ENCODE measurements around the gene NTN4. TPM values are rescaled to one million over a fixed set of nuclear protein-coding genes. Genes with fewer than 3 reads are reported as not detected.

Gene NTN4
- polyA plus RNA-seq, 1 donor (not counting 4 experiments of a cell fraction or from before 2014, with no cell fraction given): 8.3 TPM

GRCh38 chr12:95623554-95624170 lies 166.9 kb downstream of the NTN4 start:
- dilution Hi-C loops (cut with MboI; ENCODE audit: extremely low pct_ligation_motif_present, low sequenced_read_pairs): no loop called here
- no peaks in the 10 kb centered on the region for H3K79me2 ChIP-seq (ENCODE audit: control insufficient read depth, insufficient read depth, low read length)
- H2AFZ ChIP-seq (ENCODE audit: control insufficient read depth, low read length): no peak overlapping the region
- DNase-seq (ENCODE audit: low read depth, low spot score) (no peak), FAIRE-seq (peak; percentile 67)
- no peak overlapping the region for H3K4me2 ChIP-seq (ENCODE audit: control insufficient read depth, extremely low read depth, insufficient read depth, low read depth, low read length)
- no peaks in the 10 kb centered on the region for H3K9me3 ChIP-seq (ENCODE audit: control insufficient read depth, low read depth, low read length)
- H3K9ac ChIP-seq (ENCODE audit: control insufficient read depth, extremely low read depth, insufficient read depth, low read length): no peak overlapping the region
- no peak for TF ChIP-seq EZH2 (IDR thresholded peaks at IDR 0.05; ENCODE audit: low read length)
- peak; percentile 80 to 88 (median 84) for TF ChIP-seq CTCF (optimal IDR thresholded peaks at IDR 0.05 in 1 of 3, IDR thresholded peaks at IDR 0.05 in 1 of 3, conservative IDR thresholded peaks at IDR 0.05 in 1 of 3; ENCODE audit: extremely low read depth in 1 of 3, insufficient read depth in 2 of 3, low read length in 3 of 3)
- H3K4me3 ChIP-seq (ENCODE audit: control insufficient read depth in 2 of 3, extremely low read depth in 1 of 3, insufficient read depth in 2 of 3, low read depth in 1 of 3, low read length in 3 of 3): no peak overlapping the region
- H3K9me1 ChIP-seq (ENCODE audit: control insufficient read depth, extremely low read depth, insufficient read depth, low read length): no peaks in the 10 kb centered on the region
- H4K20me1 ChIP-seq (ENCODE audit: control insufficient read depth, extremely low read depth, insufficient read depth, low read length): no peaks in the 10 kb centered on the region
- H3K27me3 ChIP-seq (ENCODE audit: control insufficient read depth, extremely low read depth, insufficient read depth, low read length): no peaks in the 10 kb centered on the region
- no peak overlapping the region for H3K27ac ChIP-seq (ENCODE audit: control insufficient read depth, insufficient read depth, low read length)
- no peaks in the 10 kb centered on the region for H3K36me3 ChIP-seq (ENCODE audit: control insufficient read depth in 2 of 2, extremely low read depth in 1 of 2, insufficient read depth in 2 of 2, low read length in 2 of 2)
- peaks cover 6% of the 10 kb centered on the region for H3K4me1 ChIP-seq (ENCODE audit: control insufficient read depth, extremely low read depth, insufficient read depth, low read length)

- Histone ChIP-seq H4K20me1 (ENCODE audit: control insufficient read depth, extremely low read depth, insufficient read depth, low read length) (no peaks in the 10 kb centered on the region), H3K9me1 (ENCODE audit: control insufficient read depth, extremely low read depth, insufficient read depth, low read length) (no peaks in the 10 kb centered on the region), H3K9me3 (ENCODE audit: control insufficient read depth, low read depth, low read length) (no peaks in the 10 kb centered on the region), H3K27ac (ENCODE audit: control insufficient read depth, insufficient read depth, low read length) (no peak overlapping the region), H3K4me2 (ENCODE audit: control insufficient read depth, extremely low read depth, insufficient read depth, low read depth, low read length) (no peak overlapping the region), H3K4me1 (ENCODE audit: control insufficient read depth, extremely low read depth, insufficient read depth, low read length) (peaks cover 6% of the 10 kb centered on the region), H3K27me3 (ENCODE audit: control insufficient read depth, extremely low read depth, insufficient read depth, low read length) (no peaks in the 10 kb centered on the region), H3K9ac (ENCODE audit: control insufficient read depth, extremely low read depth, insufficient read depth, low read length) (no peak overlapping the region), H2AFZ (ENCODE audit: control insufficient read depth, low read length) (no peak overlapping the region), H3K36me3 (ENCODE audit: control insufficient read depth in 2 of 2, extremely low read depth in 1 of 2, insufficient read depth in 2 of 2, low read length in 2 of 2) (no peaks in the 10 kb centered on the region), H3K4me3 (ENCODE audit: control insufficient read depth in 2 of 3, extremely low read depth in 1 of 3, insufficient read depth in 2 of 3, low read depth in 1 of 3, low read length in 3 of 3) (no peak overlapping the region), H3K79me2 (ENCODE audit: control insufficient read depth, insufficient read depth, low read length) (no peaks in the 10 kb centered on the region)
- dilution Hi-C loops (cut with MboI; ENCODE audit: extremely low pct_ligation_motif_present, low sequenced_read_pairs): no loop called here
- no peak for DNase-seq (ENCODE audit: low read depth, low spot score)
- TF ChIP-seq EZH2 (IDR thresholded peaks at IDR 0.05; ENCODE audit: low read length): no peak
- no peak for TF ChIP-seq CTCF (optimal IDR thresholded peaks at IDR 0.05 in 1 of 3, IDR thresholded peaks at IDR 0.05 in 1 of 3, conservative IDR thresholded peaks at IDR 0.05 in 1 of 3; ENCODE audit: extremely low read depth in 1 of 3, insufficient read depth in 2 of 3, low read length in 3 of 3)
- FAIRE-seq: no peak
Measured at GRCh38 chr12:95622879-95623278, 167.7 kb downstream of the NTN4 start.
